ENCODE measurements around the gene CARS1. TPM values are rescaled to one million over a fixed set of nuclear protein-coding genes. Genes with fewer than 3 reads are reported as not detected.
A peak's percentile ranks its signal among the peaks of the same experiment; 100 is the strongest.

The CARS1 gene
- total and polyA plus RNA-seq, 9 of the 15 experiments (the other 6 are each of a cell fraction or from before 2014, with no cell fraction given): 14.4 to 106 (median 73.6) TPM

DNA sequence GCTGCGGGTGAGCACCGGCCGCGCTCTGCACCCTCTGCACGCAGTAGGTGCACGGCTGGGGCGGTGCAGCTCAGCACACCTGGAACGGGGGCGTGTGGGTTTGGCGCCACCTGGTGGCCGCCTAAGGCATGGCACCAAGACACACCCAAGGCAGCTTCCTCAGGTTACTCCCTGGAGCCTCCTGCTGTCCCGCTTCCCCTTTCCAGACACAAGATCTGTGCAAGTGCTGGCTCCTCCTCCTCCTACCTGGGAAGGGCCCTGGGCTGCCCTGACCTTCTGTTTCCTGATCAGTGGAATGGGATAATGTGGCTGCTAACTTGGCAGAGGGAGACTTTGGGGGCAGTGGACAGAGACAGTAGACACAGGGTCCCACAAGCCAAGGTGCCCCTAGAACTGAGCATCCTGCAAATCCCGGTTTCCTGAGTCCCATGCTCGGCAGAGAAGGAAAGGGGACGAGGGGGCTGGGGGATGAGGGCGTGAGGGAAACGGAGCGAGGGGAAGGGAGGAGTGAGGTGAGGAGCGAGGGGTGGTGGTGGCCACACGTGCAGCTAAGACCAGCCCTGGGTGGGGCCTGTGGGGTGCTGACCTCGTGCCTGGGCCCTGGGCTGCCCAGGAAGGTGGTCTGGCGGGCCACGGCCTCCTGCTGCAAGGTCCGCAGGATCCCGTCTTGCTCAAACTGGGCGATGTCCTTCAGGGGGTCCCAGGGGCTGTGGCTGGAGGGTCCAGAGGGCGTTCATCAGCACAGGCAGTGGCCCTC is 34.8 kb upstream of the CARS1 start (continued):
- TF ChIP-seq E2F4 (CRISPR knock-in tag; IDR thresholded peaks at IDR 0.05; ENCODE audit: low read depth) (no peak), CBX3 (IDR thresholded peaks at IDR 0.05; ENCODE audit: borderline replicate concordance in 1 of 2, low read length in 2 of 2) (peak in 1 of 2 experiments; percentile 57; a peak in 1 of 3 replicates), SP2 (IDR thresholded peaks at IDR 0.05; ENCODE audit: extremely low read depth, low read depth, low read length, poor library complexity, severe bottlenecking) (no peak), SMAD2 (IDR thresholded peaks at IDR 0.05; ENCODE audit: low read depth, low read length) (no peak), PCBP2 (IDR thresholded peaks at IDR 0.05; ENCODE audit: low read depth, low read length, poor library complexity, severe bottlenecking) (no peak), CEBPB (tag; IDR thresholded peaks at IDR 0.05) (no peak), PTRF (tag; IDR thresholded peaks at IDR 0.05) (no peak), FOXM1 (IDR thresholded peaks at IDR 0.05; ENCODE audit: low read depth) (no peak), FOXM1 (CRISPR knock-in tag; IDR thresholded peaks at IDR 0.05; ENCODE audit: low read depth) (no peak), RBM39 (optimal IDR thresholded peaks at IDR 0.05; ENCODE audit: low read depth, low read length) (no peak), ZSCAN29 (IDR thresholded peaks at IDR 0.05) (no peak), ZNF384 (IDR thresholded peaks at IDR 0.05; ENCODE audit: low read depth, low read length) (no peak), NR3C1 (CRISPR knock-in tag; IDR thresholded peaks at IDR 0.05) (no peak), SMC3 (conservative IDR thresholded peaks at IDR 0.05; ENCODE audit: insufficient read depth, low read depth, low read length) (peak; percentile 98), STAG1 (CRISPR knock-in tag; IDR thresholded peaks at IDR 0.05; ENCODE audit: borderline replicate concordance) (peak; percentile 92), TEAD2 (tag; IDR thresholded peaks at IDR 0.05) (no peak), POU5F1 (IDR thresholded peaks at IDR 0.05; ENCODE audit: borderline replicate concordance, low read depth, low read length, partially characterized antibody) (no peak), ZNF445 (CRISPR knock-in tag; IDR thresholded peaks at IDR 0.05; ENCODE audit: low read depth) (no peak), HMG20A (CRISPR knock-in tag; conservative IDR thresholded peaks at IDR 0.05) (no peak), HMGN3 (IDR thresholded peaks at IDR 0.05; ENCODE audit: borderline replicate concordance, extremely low read depth, insufficient read length, low read depth, low read length) (no peak)
- TF ChIP-seq, protein P1, sequence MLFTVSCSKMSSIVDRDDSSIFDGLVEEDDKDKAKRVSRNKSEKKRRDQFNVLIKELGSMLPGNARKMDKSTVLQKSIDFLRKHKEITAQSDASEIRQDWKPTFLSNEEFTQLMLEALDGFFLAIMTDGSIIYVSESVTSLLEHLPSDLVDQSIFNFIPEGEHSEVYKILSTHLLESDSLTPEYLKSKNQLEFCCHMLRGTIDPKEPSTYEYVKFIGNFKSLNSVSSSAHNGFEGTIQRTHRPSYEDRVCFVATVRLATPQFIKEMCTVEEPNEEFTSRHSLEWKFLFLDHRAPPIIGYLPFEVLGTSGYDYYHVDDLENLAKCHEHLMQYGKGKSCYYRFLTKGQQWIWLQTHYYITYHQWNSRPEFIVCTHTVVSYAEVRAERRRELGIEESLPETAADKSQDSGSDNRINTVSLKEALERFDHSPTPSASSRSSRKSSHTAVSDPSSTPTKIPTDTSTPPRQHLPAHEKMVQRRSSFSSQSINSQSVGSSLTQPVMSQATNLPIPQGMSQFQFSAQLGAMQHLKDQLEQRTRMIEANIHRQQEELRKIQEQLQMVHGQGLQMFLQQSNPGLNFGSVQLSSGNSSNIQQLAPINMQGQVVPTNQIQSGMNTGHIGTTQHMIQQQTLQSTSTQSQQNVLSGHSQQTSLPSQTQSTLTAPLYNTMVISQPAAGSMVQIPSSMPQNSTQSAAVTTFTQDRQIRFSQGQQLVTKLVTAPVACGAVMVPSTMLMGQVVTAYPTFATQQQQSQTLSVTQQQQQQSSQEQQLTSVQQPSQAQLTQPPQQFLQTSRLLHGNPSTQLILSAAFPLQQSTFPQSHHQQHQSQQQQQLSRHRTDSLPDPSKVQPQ (CRISPR knock-in tag; IDR thresholded peaks at IDR 0.05; ENCODE audit: borderline replicate concordance): no peak
